H54 (cell line): ENCODE measurements around the gene SHISAL2A.

Experiments used
- DNase-seq: peaks from one replicate; pipeline ENCODE4 v3.0.0; 2011; ENCODE audit warnings: low spot score, mixed read lengths; ENCODE audit not compliant: insufficient read length
- FAIRE-seq: peaks from 3 replicates; lab custom pipeline; 2011; peaks lifted over from hg19 to GRCh38; lab: Jason Lieb, UNC
- POLR2A ChIP-seq: IDR thresholded peaks from 2 replicates; pipeline ENCODE4 v1.6.1; 2011; ENCODE audit warnings: low read depth, mild to moderate bottlenecking, low read length

Gene SHISAL2A

GRCh38 chr1:52632732-52633290 is at the start of gene SHISAL2A:
Gene SHISAL2A, plus strand, starts transcription at chr1:52633168. Its CDS starts 326 bp downstream, at chr1:52633494.
- no peak for FAIRE-seq
- no peak for TF ChIP-seq POLR2A
- DNase-seq: no peak

GRCh38 chr1:52585474-52585873 is 47.5 kb upstream of the SHISAL2A start:
- no peak for TF ChIP-seq POLR2A
- DNase-seq (no peak), FAIRE-seq (no peak)

- TF ChIP-seq POLR2A: no peak
- no peak for DNase-seq
- no peak for FAIRE-seq
These were observed 44.9 kb upstream of the SHISAL2A start for GRCh38 chr1:52588027-52588426.

- FAIRE-seq (no peak), DNase-seq (no peak)
- no peak for TF ChIP-seq POLR2A
These were observed 44.4 kb upstream of the SHISAL2A start for GRCh38 chr1:52588535-52588934.

GRCh38 chr1:52590266-52590665 is 42.7 kb upstream of the SHISAL2A start:
- FAIRE-seq (no peak), DNase-seq (no peak)
- no peak for TF ChIP-seq POLR2A

GRCh38 chr1:52592637-52593323 is 40.2 kb upstream of the SHISAL2A start:
- no peak for TF ChIP-seq POLR2A
- FAIRE-seq (no peak), DNase-seq (no peak)

GRCh38 chr1:52593495-52593894 is 39.5 kb upstream of the SHISAL2A start:
- DNase-seq (no peak), FAIRE-seq (no peak)
- TF ChIP-seq POLR2A: no peak

- TF ChIP-seq POLR2A: no peak
- FAIRE-seq (no peak), DNase-seq (no peak)
These were observed 37.9 kb upstream of the SHISAL2A start for GRCh38 chr1:52595061-52595460.

GRCh38 chr1:52597912-52598311 is 35.1 kb upstream of the SHISAL2A start:
- FAIRE-seq: no peak
- TF ChIP-seq POLR2A: no peak
- no peak for DNase-seq

GRCh38 chr1:52598729-52599128 is 34.2 kb upstream of the SHISAL2A start:
- TF ChIP-seq POLR2A: no peak
- DNase-seq (no peak), FAIRE-seq (no peak)

GRCh38 chr1:52599236-52599635 is 33.7 kb upstream of the SHISAL2A start:
- no peak for DNase-seq
- no peak for TF ChIP-seq POLR2A
- no peak for FAIRE-seq

GRCh38 chr1:52600533-52601179 is 32.3 kb upstream of the SHISAL2A start:
- FAIRE-seq: no peak
- TF ChIP-seq POLR2A: no peak
- no peak for DNase-seq

GRCh38 chr1:52601519-52601918 is 31.4 kb upstream of the SHISAL2A start:
- DNase-seq (no peak), FAIRE-seq (no peak)
- TF ChIP-seq POLR2A: no peak

- FAIRE-seq (no peak), DNase-seq (no peak)
- no peak for TF ChIP-seq POLR2A
These were observed 30.7 kb upstream of the SHISAL2A start, which contains the start of gene GPX7 for GRCh38 chr1:52601991-52602855. Gene GPX7, plus strand, starts transcription at chr1:52602371. Its CDS starts 39 bp downstream, at chr1:52602410.
